Stomach (tissue), 9 donors: Measurements from ENCODE around the gene SLC22A15. TPM values are rescaled to one million over a fixed set of nuclear protein-coding genes. Genes with fewer than 3 reads are reported as not detected.
"Not testable (repeated sequence)": the region's sequence is repeated elsewhere in the genome, so short reads cannot be mapped to it uniquely, and the experiment has no call there.

Experiments used
- DNase-seq, 2 donors: peaks; one replicate each; pipeline versions ENCODE4 v3.0.0 to v3.0.0-alpha.2; 2013 to 2019
- H3K27ac ChIP-seq, 5 donors: fragments of 200-600 bp in 4 of 5; sonication (generic) in 4 of 5; one replicate each; pipeline ENCODE4 v1.5.1; 2013 to 2019; ENCODE audit warnings: mild to moderate bottlenecking in 1 of 5, moderate library complexity in 1 of 5
- H3K27me3 ChIP-seq, 3 donors: fragments of 200-600 bp; sonication (generic); one replicate each; pipeline ENCODE4 v1.5.1; 2017 to 2019; ENCODE audit warnings: mixed run types in 1 of 3
- H3K36me3 ChIP-seq, 4 donors: fragments of 200-600 bp; sonication (generic); 1 replicate in 3 of 4; 2 replicates in 1 of 4; pipeline ENCODE4 v1.5.1; 2016 to 2019
- H3K4me1 ChIP-seq, 4 donors: fragments of 200-600 bp; sonication (generic); one replicate each; pipeline ENCODE4 v1.5.1; 2016 to 2019
- H3K4me3 ChIP-seq, 4 donors: fragments of 200-600 bp; sonication (generic) in 3 of 4; one replicate each; pipeline ENCODE4 v1.5.1; 2016 to 2019; ENCODE audit warnings: mild to moderate bottlenecking in 1 of 4
- H3K9me3 ChIP-seq, 4 donors: fragments of 200-600 bp; sonication (generic); one replicate each; pipeline ENCODE4 v1.5.1; 2016 to 2019
- EP300 ChIP-seq: sonication (generic); formaldehyde crosslinking; IDR thresholded peaks from one replicate; pipeline ENCODE4 v1.6.1; 2017; ENCODE audit warnings: antibody characterized with exemption
- POLR2A ChIP-seq, 4 donors: fragments of 450-650 bp; IDR thresholded peaks; one replicate each; pipeline ENCODE4 v1.6.1; 2016; ENCODE audit warnings: antibody characterized with exemption in 4 of 4, control low read depth in 2 of 4, mild to moderate bottlenecking in 1 of 4, moderate library complexity in 1 of 4
- POLR2AphosphoS5 ChIP-seq, 3 donors: sonication (generic); formaldehyde crosslinking; IDR thresholded peaks; one replicate each; pipeline ENCODE4 v1.6.1; 2016; ENCODE audit warnings: antibody characterized with exemption in 3 of 3
- WGBS, 5 donors: extraction: QIAGEN DNeasy Blood & Tissue Kit in 3 of 5; methylation state at CpG; one replicate each; pipeline versions ENCODE4 v1.1.5 to v1.1.7; 2013 to 2018; 5-methylcytosine and 5-hydroxymethylcytosine counted together
- intact Hi-C: fragments of 100-400 bp; cut with DNase I; formaldehyde crosslinking; loops from one replicate; pipeline ENCODE4 v1.15.1; 2023; ENCODE audit warnings: low total_unique reads
- polyA plus RNA-seq, 3 donors: library from polyadenylated mRNA; stranded (reverse); fragments of 200-250 nt; gene quantifications; one replicate each; pipeline ENCODE4 v1.2.3, GENCODE V29; 2013
- total RNA-seq, 5 donors: library from RNA; depleted of rRNA; stranded (reverse); fragments of >200 nt; gene quantifications; one replicate each; pipeline versions ENCODE4 v1.1.0 to v1.2.3, GENCODE V29; 2014 to 2016
- TF ChIP-seq, protein P1 (sequence below), 7 experiments: fragments of 450-650 bp in 4 of 7; fragments of 200-600 bp in 3 of 7; sonication (generic) in 3 of 7; IDR thresholded peaks; one replicate each; pipeline ENCODE4 v1.5.1; 2016 to 2019; ENCODE audit warnings: antibody characterized with exemption in 7 of 7, control low read depth in 2 of 7, mild to moderate bottlenecking in 1 of 7
- donor health status: healthy with polysubstance abuse.
- donor health status: Bipolar disorder and iron deficiency.
- donor health status: healthy.

The SLC22A15 gene
- total and polyA plus RNA-seq, 8 donors: 0.29 to 9.8 (median 3.3) TPM

GRCh38 chr1:115969509-115969908 lies 6.8 kb upstream of the SLC22A15 start:
- TF ChIP-seq, protein P1, sequence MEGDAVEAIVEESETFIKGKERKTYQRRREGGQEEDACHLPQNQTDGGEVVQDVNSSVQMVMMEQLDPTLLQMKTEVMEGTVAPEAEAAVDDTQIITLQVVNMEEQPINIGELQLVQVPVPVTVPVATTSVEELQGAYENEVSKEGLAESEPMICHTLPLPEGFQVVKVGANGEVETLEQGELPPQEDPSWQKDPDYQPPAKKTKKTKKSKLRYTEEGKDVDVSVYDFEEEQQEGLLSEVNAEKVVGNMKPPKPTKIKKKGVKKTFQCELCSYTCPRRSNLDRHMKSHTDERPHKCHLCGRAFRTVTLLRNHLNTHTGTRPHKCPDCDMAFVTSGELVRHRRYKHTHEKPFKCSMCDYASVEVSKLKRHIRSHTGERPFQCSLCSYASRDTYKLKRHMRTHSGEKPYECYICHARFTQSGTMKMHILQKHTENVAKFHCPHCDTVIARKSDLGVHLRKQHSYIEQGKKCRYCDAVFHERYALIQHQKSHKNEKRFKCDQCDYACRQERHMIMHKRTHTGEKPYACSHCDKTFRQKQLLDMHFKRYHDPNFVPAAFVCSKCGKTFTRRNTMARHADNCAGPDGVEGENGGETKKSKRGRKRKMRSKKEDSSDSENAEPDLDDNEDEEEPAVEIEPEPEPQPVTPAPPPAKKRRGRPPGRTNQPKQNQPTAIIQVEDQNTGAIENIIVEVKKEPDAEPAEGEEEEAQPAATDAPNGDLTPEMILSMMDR (IDR thresholded peaks at IDR 0.05): no peak
- TF ChIP-seq EP300 (no peak), POLR2AphosphoS5 (IDR thresholded peaks at IDR 0.05) (no peak), POLR2A (IDR thresholded peaks at IDR 0.05) (no peak)
- peak in 1 of 2 donors; percentile 47 for DNase-seq
- H3K4me3 ChIP-seq: no peak overlapping the region
- WGBS, 5 donors: 26 to 51% (median 41%) methylated on average over 2 of the region's 2 CpGs
- H3K27ac ChIP-seq: no peak overlapping the region
- intact Hi-C loops: no loop called here
- H3K36me3 ChIP-seq: no peaks in the 10 kb centered on the region
- H3K9me3 ChIP-seq: no peaks in the 10 kb centered on the region
- peaks cover 0 to 9% (median 0%) of the 10 kb centered on the region in 4 donors for H3K4me1 ChIP-seq
- H3K27me3 ChIP-seq: no peaks in the 10 kb centered on the region

DNA sequence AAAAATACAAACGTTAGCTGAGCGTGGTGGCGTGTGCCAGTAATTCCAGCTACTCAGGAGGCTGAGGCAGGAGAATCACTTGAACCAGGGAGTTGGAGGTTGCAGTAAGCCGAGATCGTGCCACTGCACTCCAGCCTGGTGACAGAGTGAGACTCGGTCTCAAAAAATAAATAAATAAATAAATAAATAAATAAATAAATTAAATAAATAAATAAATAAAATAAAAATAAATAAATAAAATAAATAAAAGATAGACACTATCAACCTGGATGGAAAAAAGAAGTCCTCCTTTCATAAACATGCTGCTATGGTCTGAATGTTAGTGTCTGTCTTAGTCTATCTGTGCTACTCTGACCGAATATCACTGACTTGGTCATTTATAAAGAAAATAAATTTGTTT lies 4.5 kb upstream of the SLC22A15 start:
- H3K4me1 ChIP-seq: peaks cover 0 to 16% (median 3%) of the 10 kb centered on the region in 4 donors
- H3K4me3 ChIP-seq, H3K27me3 ChIP-seq, H3K27ac ChIP-seq, intact Hi-C loops, H3K36me3 ChIP-seq, H3K9me3 ChIP-seq, DNase-seq: not testable (repeated sequence)
- 95 to 97% (median 96%) methylated on average over 7 of the region's 7 CpGs for whole genome bisulfite sequencing, 5 donors

DNA sequence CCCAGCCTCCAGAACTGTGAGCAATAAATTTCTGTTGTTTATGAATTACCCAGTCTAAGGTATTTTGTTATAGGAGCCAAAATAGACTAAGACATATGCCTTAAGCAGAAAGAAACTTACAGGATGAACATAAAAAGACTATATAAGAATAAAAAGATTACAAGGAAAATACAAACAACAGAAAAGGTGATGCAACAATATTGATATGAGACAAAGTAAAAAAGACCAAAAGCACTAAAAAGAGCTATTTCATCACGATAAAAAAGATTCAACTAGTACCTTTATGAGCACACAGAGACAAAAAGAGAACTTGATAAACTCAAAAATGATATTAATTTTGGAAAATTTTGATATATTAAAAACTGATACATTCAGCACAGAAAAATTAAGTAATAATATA lies 3.2 kb upstream of the SLC22A15 start:
- intact Hi-C loops: no loop called here
- 81 to 96% (median 93%) methylated on average over 1 of the region's 1 CpG for WGBS, 5 donors
- H3K4me1 ChIP-seq: peaks cover 0 to 16% (median 13%) of the 10 kb centered on the region in 4 donors
- no peaks in the 10 kb centered on the region for H3K9me3 ChIP-seq
- no peaks in the 10 kb centered on the region for H3K27me3 ChIP-seq
- no peak for DNase-seq
- H3K27ac ChIP-seq: no peak overlapping the region
- H3K4me3 ChIP-seq: no peak overlapping the region
- no peaks in the 10 kb centered on the region for H3K36me3 ChIP-seq
- TF ChIP-seq POLR2A (IDR thresholded peaks at IDR 0.05) (no peak), EP300 (no peak), POLR2AphosphoS5 (IDR thresholded peaks at IDR 0.05) (no peak)
- TF ChIP-seq, protein P1 (IDR thresholded peaks at IDR 0.05): no peak

DNA sequence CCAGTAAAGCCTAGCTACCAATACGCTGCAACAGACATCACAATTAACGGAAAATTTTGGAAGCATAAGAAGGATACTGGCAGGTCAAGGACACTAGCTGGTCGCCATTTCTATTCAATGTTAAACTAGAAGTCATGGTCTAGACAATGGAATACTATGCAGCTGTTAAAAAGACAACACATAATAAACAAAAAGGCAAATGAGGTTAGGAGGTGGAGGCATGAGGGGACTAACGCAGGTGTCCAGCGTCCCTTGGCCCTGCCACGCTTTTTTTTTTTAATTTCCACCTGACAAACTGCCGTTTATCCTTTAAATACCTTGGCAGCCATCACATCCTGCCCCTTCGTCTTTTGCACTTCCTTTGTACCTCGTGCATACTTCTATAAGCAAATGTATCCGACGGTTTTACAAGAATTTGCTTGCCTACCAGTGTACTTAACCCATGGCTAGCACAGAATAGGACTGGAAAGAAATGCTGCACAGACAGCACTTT lies 698 bp upstream of the SLC22A15 start:
- Histone ChIP-seq H3K27ac (peak overlapping the region; percentile 77 to 94 (median 87)), H3K36me3 (no peaks in the 10 kb centered on the region), H3K4me3 (peak overlapping the region; percentile 64 to 71 (median 67)), H3K4me1 (peaks cover 0 to 18% (median 14%) of the 10 kb centered on the region in 4 donors), H3K9me3 (no peaks in the 10 kb centered on the region), H3K27me3 (no peaks in the 10 kb centered on the region)
- intact Hi-C loops: no loop called here
- TF ChIP-seq EP300: no peak
- no peak for TF ChIP-seq POLR2A (IDR thresholded peaks at IDR 0.05)
- TF ChIP-seq, protein P1 (IDR thresholded peaks at IDR 0.05): no peak
- no peak for TF ChIP-seq POLR2AphosphoS5 (IDR thresholded peaks at IDR 0.05)
- WGBS, 5 donors: 39 to 47% (median 44%) methylated on average over 11 of the region's 11 CpGs
- no peak for DNase-seq

DNA sequence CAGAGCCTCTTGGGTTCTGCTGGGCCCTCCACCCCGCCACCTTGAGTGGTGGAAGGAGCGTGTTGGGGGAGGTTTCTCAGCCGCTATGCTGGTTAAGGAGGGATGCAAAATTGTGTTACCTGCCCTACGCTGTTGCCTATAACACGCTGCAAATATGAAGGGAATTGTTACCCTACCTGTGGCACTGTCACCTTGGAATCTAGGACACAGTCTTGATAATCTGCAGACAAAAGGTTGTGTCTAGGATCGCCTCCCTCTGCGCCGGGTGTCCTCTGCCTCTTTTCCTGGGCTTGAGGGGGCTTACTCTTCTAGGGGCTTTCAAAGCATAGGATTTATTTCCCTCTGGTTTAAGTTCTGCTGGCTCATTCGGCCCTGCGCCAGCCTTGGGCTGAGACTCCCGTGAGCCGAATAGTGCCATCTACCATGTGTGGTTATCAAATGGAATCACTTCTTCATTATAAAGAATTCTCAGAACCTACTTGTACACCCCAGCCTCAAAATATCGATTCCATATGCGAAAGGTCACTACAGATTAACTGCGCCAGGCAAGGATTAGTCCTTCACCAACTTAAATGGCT lies 697 bp downstream of the SLC22A15 start:
- DNase-seq: peak in 1 of 2 donors; percentile 25
- H3K4me3 ChIP-seq: peak overlapping the region; percentile 64 to 71 (median 67)
- H3K36me3 ChIP-seq: no peaks in the 10 kb centered on the region
- intact Hi-C loops: no loop called here
- peaks cover 0 to 29% (median 18%) of the 10 kb centered on the region in 4 donors for H3K4me1 ChIP-seq
- no peaks in the 10 kb centered on the region for H3K27me3 ChIP-seq
- no peaks in the 10 kb centered on the region for H3K9me3 ChIP-seq
- TF ChIP-seq POLR2AphosphoS5 (IDR thresholded peaks at IDR 0.05): no peak
- no peak for TF ChIP-seq EP300
- TF ChIP-seq POLR2A (IDR thresholded peaks at IDR 0.05): no peak
- 44 to 53% (median 48%) methylated on average over 15 of the region's 15 CpGs for WGBS, 5 donors
- H3K27ac ChIP-seq: peak overlapping the region; percentile 77 to 94 (median 87)
